Caco-2 (cell line): ENCODE measurements around the gene PDXDC1. TPM values are rescaled to one million over a fixed set of nuclear protein-coding genes. Genes with fewer than 3 reads are reported as not detected.
"Not testable (repeated sequence)": the region's sequence is repeated elsewhere in the genome, so short reads cannot be mapped to it uniquely, and the experiment has no call there.

Experiments used
- BruUV-seq: library from RNA; stranded (reverse); fragments of 400-500 nt; replicated peaks from 2 replicates; lab custom pipeline; 2021; lab: Mats Ljungman, UMichigan
- CTCF ChIA-PET: fragments of 300-600 bp; sonication (Branson Sonifier 250); formaldehyde crosslinking; loops from one replicate; lab custom pipeline; 2022; ENCODE audit warnings: antibody characterized with exemption; lab: Charles Lee
- POLR2A ChIA-PET: fragments of 300-600 bp; sonication (Branson Sonifier 250); formaldehyde crosslinking; loops from one replicate; lab custom pipeline; 2022; ENCODE audit warnings: antibody characterized with exemption; lab: Charles Lee
- DNase-seq, 2 experiments: peaks; one replicate each; pipeline versions ENCODE4 v3.0.0 to v3.0.0-alpha.2; 2020 to 2022
- H3K27me3 ChIP-seq: replicated peaks from 2 replicates; pipeline ENCODE4 v1.6.0; 2011; ENCODE audit warnings: low read length; ENCODE audit not compliant: control insufficient read depth, insufficient read depth
- H3K36me3 ChIP-seq: 2 replicates; pipeline ENCODE4 v1.5.1; 2011; ENCODE audit warnings: low read length; ENCODE audit not compliant: control insufficient read depth, insufficient read depth
- H3K4me1 ChIP-seq: fragments of 250-450 bp; sonication (Bioruptor Pico); 2 replicates; pipeline ENCODE4 v1.5.1; 2020; ENCODE audit warnings: mild to moderate bottlenecking
- H3K4me3 ChIP-seq: 2 replicates; pipeline ENCODE4 v1.5.1; 2011; ENCODE audit warnings: low read depth, mild to moderate bottlenecking, control low read depth, low read length
- H3K9me3 ChIP-seq: fragments of 250-450 bp; sonication (Bioruptor Pico); 2 replicates; pipeline ENCODE4 v1.5.1; 2020; ENCODE audit warnings: mild to moderate bottlenecking, moderate library complexity
- H3K27ac Mint-ChIP-seq: one replicate; pipeline ENCODE4 v1.8.0; 2022; ENCODE audit warnings: mixed read lengths; ENCODE audit not compliant: unreplicated experiment
- H3K27me3 Mint-ChIP-seq: one replicate; pipeline ENCODE4 v1.8.0; 2022; ENCODE audit warnings: mixed read lengths; ENCODE audit not compliant: insufficient read depth, unreplicated experiment
- H3K36me3 Mint-ChIP-seq: one replicate; pipeline ENCODE4 v1.8.0; 2022; ENCODE audit warnings: mild to moderate bottlenecking, mixed read lengths; ENCODE audit not compliant: insufficient read depth, unreplicated experiment
- H3K4me1 Mint-ChIP-seq: one replicate; pipeline ENCODE4 v1.8.0; 2022; ENCODE audit warnings: low read depth, mixed read lengths; ENCODE audit not compliant: unreplicated experiment
- H3K4me3 Mint-ChIP-seq: one replicate; pipeline ENCODE4 v1.8.0; 2022; ENCODE audit warnings: mild to moderate bottlenecking, moderate library complexity, mixed read lengths; ENCODE audit not compliant: unreplicated experiment
- H3K9me3 Mint-ChIP-seq: one replicate; pipeline ENCODE4 v1.8.0; 2022; ENCODE audit warnings: mixed read lengths; ENCODE audit not compliant: unreplicated experiment
- intact Hi-C: fragments of 100-400 bp; cut with micrococcal nuclease; formaldehyde crosslinking; loops from one replicate; pipeline ENCODE4 v1.10.0; 2022; ENCODE audit not compliant: unreplicated experiment
- total RNA-seq: library from RNA; stranded (reverse); gene quantifications from 2 replicates; pipeline ENCODE4 v1.2.3, GENCODE V29; 2022

PDXDC1 gene
- total RNA-seq, 1 experiment from 2014 or later = 139 TPM

DNA sequence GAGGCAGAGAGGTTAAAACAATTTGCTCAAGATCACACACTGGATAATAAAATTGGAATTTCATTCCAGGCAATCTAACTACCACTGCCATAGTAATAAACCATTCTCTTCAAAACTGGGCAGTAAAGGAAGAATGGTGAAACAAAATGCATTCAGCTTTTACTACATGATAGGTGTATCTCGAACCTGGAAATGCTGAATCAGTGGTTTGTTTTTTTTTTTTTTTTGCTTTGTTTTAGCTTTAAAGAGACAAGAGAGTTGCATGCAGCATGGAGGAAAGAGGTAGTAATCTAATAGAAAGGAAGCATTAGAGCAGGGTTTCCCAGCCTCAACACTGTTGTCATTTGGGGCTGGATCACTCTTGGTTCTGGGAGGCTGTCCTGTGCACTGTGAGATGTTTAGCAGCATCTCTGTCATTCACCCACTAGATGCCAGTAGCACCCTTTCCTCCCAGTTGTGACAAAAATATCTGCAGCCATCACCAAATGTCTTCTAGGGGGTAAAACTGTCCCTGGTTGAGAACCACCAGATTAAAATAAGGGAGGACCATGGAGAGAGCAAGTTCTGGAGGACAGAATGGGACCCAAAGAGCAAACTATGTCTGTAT is 115.9 kb downstream of the PDXDC1 start:
- H3K4me3 Mint-ChIP-seq = not testable (repeated sequence)

DNA sequence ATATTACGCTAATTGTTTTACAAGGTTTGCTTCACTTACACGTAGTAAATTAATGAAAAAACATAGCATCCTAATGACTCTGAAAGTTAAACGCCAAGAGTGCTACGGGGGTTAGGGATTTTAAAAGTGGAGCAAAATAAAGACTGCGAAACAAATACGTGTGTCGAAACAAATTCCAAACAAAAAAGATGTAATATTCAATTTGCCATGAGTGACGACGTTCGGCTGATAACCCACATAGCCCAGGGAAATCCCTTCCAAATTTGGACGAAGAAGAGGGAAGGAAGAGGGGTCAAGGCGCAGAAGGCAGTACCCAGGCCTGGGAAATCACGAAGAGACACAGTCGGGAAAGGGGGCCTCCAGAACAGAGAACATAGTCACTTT is 118.7 kb downstream of the PDXDC1 start:
- H3K36me3 ChIP-seq, CTCF ChIA-PET, H3K9me3 ChIP-seq, H3K27me3 Mint-ChIP-seq, H3K9me3 Mint-ChIP-seq, H3K27me3 ChIP-seq, DNase-seq, intact Hi-C loops, H3K4me1 ChIP-seq: not testable (repeated sequence)
- Mint-ChIP-seq H3K27ac (peak overlapping the region; percentile 100), H3K4me1 (peaks cover 12% of the 10 kb centered on the region), H3K4me3 (peak overlapping the region; percentile 99), H3K36me3 (peaks cover 40% of the 10 kb centered on the region)
- H3K4me3 ChIP-seq = peak overlapping the region; percentile 47
- POLR2A ChIA-PET = interaction anchor here (0.7 to 1.0 kb wide), 2 partner anchors 36 to 37 kb away, joined by 3 to 4 read pairs; partner anchors contain the start of gene NTAN1
- BruUV-seq = TSS peak; percentile 70

More for the DNA sequence above, 115.9 kb downstream of the PDXDC1 start:
- intact Hi-C loops, H3K27me3 ChIP-seq, H3K27ac Mint-ChIP-seq, H3K4me3 ChIP-seq, H3K36me3 ChIP-seq, H3K9me3 ChIP-seq, H3K9me3 Mint-ChIP-seq, DNase-seq, POLR2A ChIA-PET, BruUV-seq, H3K27me3 Mint-ChIP-seq, CTCF ChIA-PET, H3K4me1 ChIP-seq: not testable (repeated sequence)
- Mint-ChIP-seq H3K4me1 (peaks cover 12% of the 10 kb centered on the region), H3K36me3 (peaks cover 40% of the 10 kb centered on the region)

- CTCF ChIA-PET, H3K9me3 Mint-ChIP-seq, H3K9me3 ChIP-seq, H3K27me3 Mint-ChIP-seq, H3K4me1 ChIP-seq, H3K36me3 ChIP-seq, intact Hi-C loops, H3K27me3 ChIP-seq: not testable (repeated sequence)
- peak within 1 kb of the TSS; percentile 47 for H3K4me3 ChIP-seq
- Mint-ChIP-seq H3K27ac (peak within 1 kb of the TSS; percentile 100), H3K4me3 (peak within 1 kb of the TSS; percentile 99), H3K4me1 (peaks cover 12% of the 10 kb centered on the region), H3K36me3 (peaks cover 34% of the 10 kb centered on the region)
- BruUV-seq = TSS peak; percentile 94
- POLR2A ChIA-PET = interaction anchor here (0.7 to 1.0 kb wide), 2 partner anchors 37 to 38 kb away, joined by 3 to 4 read pairs; partner anchors contain the start of gene NTAN1
- peak; percentile 91 to 92 for DNase-seq
Observed at GRCh38 chr16:15093955-15094827, 119.4 kb downstream of the PDXDC1 start, which contains the start of gene RRN3. Gene RRN3 (minus strand): TSS chr16:15094272. CDS start chr16:15094233, 39 bp downstream.

DNA sequence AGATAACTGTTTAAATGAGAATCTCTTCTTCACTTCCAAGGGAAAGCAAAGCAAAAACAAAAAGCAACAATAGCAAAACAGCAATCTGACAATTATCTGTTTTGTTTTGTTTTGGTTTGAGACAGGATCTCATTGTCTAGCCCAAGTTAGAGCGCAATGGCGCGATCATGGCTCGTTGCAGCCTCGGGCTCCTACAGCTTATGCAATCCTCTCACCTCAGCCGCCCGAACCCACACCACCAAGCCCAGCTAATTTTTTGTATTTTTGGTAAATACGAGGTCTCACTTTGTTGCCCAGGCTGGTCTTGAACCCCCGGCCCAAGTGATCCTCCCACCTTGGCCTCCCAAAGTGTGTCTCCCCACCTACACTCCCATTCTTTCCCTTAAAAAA is 121.8 kb downstream of the PDXDC1 start:
- POLR2A ChIA-PET, H3K27me3 ChIP-seq, DNase-seq, intact Hi-C loops, H3K4me3 ChIP-seq, BruUV-seq, H3K9me3 Mint-ChIP-seq, H3K9me3 ChIP-seq, H3K36me3 ChIP-seq, H3K4me3 Mint-ChIP-seq, CTCF ChIA-PET, H3K27ac Mint-ChIP-seq, H3K27me3 Mint-ChIP-seq, H3K4me1 ChIP-seq: not testable (repeated sequence)
- Mint-ChIP-seq H3K4me1 (peaks cover 12% of the 10 kb centered on the region), H3K36me3 (peaks cover 20% of the 10 kb centered on the region)

- H3K27me3 Mint-ChIP-seq, H3K4me1 Mint-ChIP-seq, CTCF ChIA-PET, H3K36me3 Mint-ChIP-seq, H3K4me3 Mint-ChIP-seq, DNase-seq, H3K36me3 ChIP-seq, H3K27ac Mint-ChIP-seq, H3K9me3 Mint-ChIP-seq, H3K27me3 ChIP-seq, H3K4me3 ChIP-seq, BruUV-seq, H3K4me1 ChIP-seq, intact Hi-C loops, H3K9me3 ChIP-seq, POLR2A ChIA-PET: not testable (repeated sequence)
Observed at GRCh38 chr16:15099366-15099909, 124.6 kb downstream of the PDXDC1 start.

GRCh38 chr16:15100372-15100987 is 125.7 kb downstream of the PDXDC1 start:
- DNase-seq, H3K4me3 Mint-ChIP-seq, H3K36me3 Mint-ChIP-seq, H3K4me1 ChIP-seq, CTCF ChIA-PET, H3K9me3 ChIP-seq, intact Hi-C loops, BruUV-seq, H3K4me3 ChIP-seq, H3K27me3 Mint-ChIP-seq, H3K27me3 ChIP-seq, H3K9me3 Mint-ChIP-seq, H3K27ac Mint-ChIP-seq, H3K4me1 Mint-ChIP-seq, H3K36me3 ChIP-seq, POLR2A ChIA-PET: not testable (repeated sequence)
